Right cardiac atrium (tissue), 5 donors: Measurements from ENCODE around the gene NAV1. TPM values are rescaled to one million over a fixed set of nuclear protein-coding genes. Genes with fewer than 3 reads are reported as not detected.
A peak's percentile ranks its signal among the peaks of the same experiment; 100 is the strongest.
"Not testable (repeated sequence)": the region's sequence is repeated elsewhere in the genome, so short reads cannot be mapped to it uniquely, and the experiment has no call there.

Experiments used
- ATAC-seq, 2 donors: fragments of 200-7000 bp; cut with Tn5 transposase; one replicate each; pipeline versions ENCODE4 v1.8.0 to v1.9.1; 2020; ENCODE audit warnings: moderate library complexity in 2 of 2, mild to moderate bottlenecking in 1 of 2
- DNase-seq, 3 donors: peaks; one replicate each; pipeline ENCODE4 v3.0.0-alpha.2; 2020
- H3K27ac ChIP-seq: one replicate; pipeline ENCODE4 v1.5.1; 2013; ENCODE audit warnings: mild to moderate bottlenecking, low read length, control low read depth, moderate library complexity
- H3K27me3 ChIP-seq: one replicate; pipeline ENCODE4 v1.6.1; 2013; ENCODE audit not compliant: control insufficient read depth, insufficient read depth
- H3K4me1 ChIP-seq: one replicate; pipeline ENCODE4 v1.6.1; 2013; ENCODE audit warnings: low read length; ENCODE audit not compliant: control insufficient read depth, insufficient read depth
- H3K4me3 ChIP-seq: one replicate; pipeline ENCODE4 v1.5.1; 2013; ENCODE audit warnings: low read length, control low read depth
- H3K9me3 ChIP-seq: one replicate; pipeline ENCODE4 v1.6.1; 2013; ENCODE audit warnings: low read length; ENCODE audit not compliant: control insufficient read depth
- WGBS: extraction: QIAGEN DNeasy Blood & Tissue Kit; methylation state at CpG from one replicate; pipeline ENCODE4 v1.1.7; 2013; 5-methylcytosine and 5-hydroxymethylcytosine counted together
- intact Hi-C, 4 donors: fragments of 100-400 bp; cut with DNase I; formaldehyde crosslinking; loops; one replicate each; pipeline versions ENCODE4 v1.11.0 to v1.14.0; 2022 to 2023
- polyA plus RNA-seq: library from polyadenylated mRNA; stranded (reverse); fragments of 200-250 nt; gene quantifications from one replicate; pipeline ENCODE4 v1.2.3, GENCODE V29; 2013
- total RNA-seq, 4 donors: library from RNA; stranded (reverse); fragmentation: NEBNext Ultra II Directional; extraction: Animal tissue kit (Norgen Biotek cat#: 25700); gene quantifications; one replicate each; pipeline ENCODE4 v1.2.1, GENCODE V29; 2021
- donor health status: healthy with polysubstance abuse.
- donor health status: DM: no; HTN: yes; CAD: no.
- donor health status: DM: no; HTN: no; CAD: no.
- donor health status: DM: no; HTN: yes; CAD: no; lungs with severe emphysema.
- donor health status: DM: yes; HTN: yes; CAD: no.

NAV1 gene
- total and polyA plus RNA-seq, 5 donors: 8.0 to 29.1 (median 16.7) TPM

DNA sequence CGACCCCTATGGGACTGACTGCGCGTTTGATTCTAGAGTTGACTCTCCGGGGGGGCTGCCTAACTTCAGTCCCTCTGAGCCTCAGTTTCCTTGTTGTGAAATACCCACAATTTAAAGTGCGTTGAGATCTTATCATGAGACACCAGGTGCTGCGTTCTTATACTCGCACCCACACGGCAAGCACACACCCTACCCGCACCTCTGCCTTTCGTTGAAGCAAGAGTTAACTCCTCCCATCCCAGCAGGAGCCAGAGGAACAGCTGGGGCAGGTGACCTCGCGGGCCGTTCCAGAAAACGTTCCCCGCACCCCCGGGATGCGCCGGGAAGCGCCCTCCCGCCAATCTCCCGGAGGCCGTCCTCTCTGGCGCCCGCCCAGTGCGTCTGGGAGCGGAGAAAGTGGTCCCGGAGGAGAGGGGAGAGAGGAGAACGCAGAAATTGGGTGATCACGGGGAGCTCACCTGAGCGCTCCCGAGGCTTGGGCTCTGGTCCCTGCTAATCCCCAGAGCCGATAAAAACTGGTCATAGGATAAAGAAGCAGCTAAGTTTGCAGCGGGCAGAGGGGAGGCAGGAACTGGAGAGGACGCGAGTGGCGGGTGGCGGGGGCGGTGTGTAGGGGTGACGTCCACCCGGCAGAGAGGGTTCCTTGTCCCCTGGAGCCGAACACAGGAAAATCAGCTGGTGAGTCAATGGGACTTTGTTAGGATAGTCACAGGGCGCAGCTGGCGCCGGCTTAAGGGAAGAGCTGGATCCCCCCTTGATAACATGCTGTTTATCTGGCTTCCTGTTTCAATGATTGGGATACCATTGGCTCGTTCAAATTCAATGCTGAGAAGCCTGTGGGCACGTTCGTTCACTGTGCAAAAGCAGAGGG is 869 bp downstream of the NAV1 start:
- ATAC-seq (peak; percentile 47 to 66), DNase-seq (peak; percentile 71 to 84 (median 81))
- peak overlapping the region; percentile 79 for H3K4me3 ChIP-seq
- WGBS: 2% methylated on average over 47 of the region's 47 CpGs
- peaks cover 11% of the 10 kb centered on the region for H3K4me1 ChIP-seq
- H3K27ac ChIP-seq: peak overlapping the region; percentile 87
- no peaks in the 10 kb centered on the region for H3K27me3 ChIP-seq
- no peaks in the 10 kb centered on the region for H3K9me3 ChIP-seq
- intact Hi-C loops: loop anchor here in 1 of 4 donors (10.0 kb wide), 1 partner anchor 265 kb away; no protein-coding TSS in a partner anchor

- DNase-seq (no peak), ATAC-seq (no peak)
- H3K27ac ChIP-seq: no peak overlapping the region
- H3K4me1 ChIP-seq: peaks cover 11% of the 10 kb centered on the region
- H3K27me3 ChIP-seq: no peaks in the 10 kb centered on the region
- intact Hi-C loops: no loop called here
- H3K9me3 ChIP-seq: no peaks in the 10 kb centered on the region
- 85% methylated on average over 12 of the region's 12 CpGs for WGBS
- peak overlapping the region; percentile 79 for H3K4me3 ChIP-seq
Observed at GRCh38 chr1:201540846-201541735, 2.2 kb downstream of the NAV1 start.

DNA sequence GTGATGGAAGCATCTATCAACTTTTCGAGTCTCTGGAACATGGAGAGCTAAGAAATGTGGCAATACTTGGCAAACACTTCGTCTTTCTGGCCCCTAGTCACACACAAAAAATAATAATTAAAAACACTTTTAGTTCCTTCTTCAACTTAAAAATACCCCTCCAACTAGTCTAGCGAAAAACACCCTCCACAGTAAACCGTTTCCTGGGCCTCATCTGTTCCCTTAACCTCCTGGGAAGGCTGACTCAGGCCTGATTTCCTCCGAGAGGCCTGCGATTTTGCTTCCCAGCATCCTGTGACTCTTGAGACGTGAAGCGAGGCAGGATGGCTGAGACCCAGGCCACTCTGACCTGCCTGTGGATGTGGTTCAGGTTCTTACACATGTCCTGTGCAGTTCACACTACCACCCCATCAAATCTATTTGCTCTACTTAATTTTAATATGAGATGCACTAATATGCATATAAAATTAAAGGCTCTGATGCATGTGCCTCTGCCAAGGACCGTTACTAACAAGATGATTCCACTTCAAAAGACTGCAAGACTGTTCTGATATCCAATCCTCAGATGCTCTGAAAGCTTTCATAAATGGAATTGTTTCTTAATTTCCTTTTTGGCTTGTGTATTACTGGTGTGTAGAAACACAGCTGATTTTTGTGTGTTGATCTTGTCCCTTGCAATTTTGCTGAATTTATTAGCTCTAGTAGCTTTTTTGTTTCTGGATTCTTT is 3.5 kb downstream of the NAV1 start:
- peak overlapping the region; percentile 79 for H3K27ac ChIP-seq
- no peaks in the 10 kb centered on the region for H3K27me3 ChIP-seq
- intact Hi-C loops: no loop called here
- 38% methylated on average over 9 of the region's 9 CpGs for WGBS
- ATAC-seq (no peak), DNase-seq (no peak)
- no peaks in the 10 kb centered on the region for H3K9me3 ChIP-seq
- no peak overlapping the region for H3K4me3 ChIP-seq
- peaks cover 11% of the 10 kb centered on the region for H3K4me1 ChIP-seq

DNA sequence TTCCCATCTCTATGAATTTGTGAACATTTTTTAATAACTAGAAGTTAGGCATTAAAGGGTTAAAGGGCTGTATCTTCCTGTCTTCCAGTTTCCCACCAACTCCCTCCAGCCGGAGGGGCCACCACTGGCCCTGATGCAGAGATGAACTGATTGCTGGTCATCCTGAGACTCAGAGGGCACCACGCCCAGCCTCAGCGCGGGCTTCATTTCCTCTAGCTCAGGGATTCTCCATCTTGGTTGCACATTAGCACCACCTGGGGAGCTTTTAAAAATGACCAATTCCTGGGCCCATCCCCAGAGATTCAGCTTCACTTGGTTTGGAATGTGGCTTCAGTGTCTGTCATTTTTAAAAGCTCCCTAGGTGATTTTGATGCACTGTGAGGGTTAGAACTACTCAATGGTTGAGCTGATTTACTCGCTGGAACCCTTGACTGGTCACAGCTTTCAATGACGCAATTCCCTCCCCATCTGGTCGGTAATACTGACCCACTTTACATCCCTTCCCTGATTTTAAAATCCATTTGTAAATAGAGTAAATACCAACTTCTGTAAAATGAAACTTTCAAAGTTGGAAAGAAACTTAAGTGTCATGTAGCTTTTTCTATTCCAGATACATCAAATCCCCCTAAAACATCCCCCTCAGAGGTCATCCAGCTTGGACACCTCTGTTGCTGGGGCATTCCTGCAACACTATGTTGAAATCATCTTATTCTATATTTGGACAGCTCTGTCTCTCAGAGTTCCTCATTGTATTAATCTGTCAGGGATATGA is 5.1 kb downstream of the NAV1 start:
- DNase-seq (no peak), ATAC-seq (no peak)
- 73% methylated on average over 7 of the region's 7 CpGs for WGBS
- Histone ChIP-seq H3K9me3 (no peaks in the 10 kb centered on the region), H3K27ac (no peak overlapping the region), H3K4me1 (peaks cover 5% of the 10 kb centered on the region), H3K27me3 (no peaks in the 10 kb centered on the region), H3K4me3 (no peak overlapping the region)
- intact Hi-C loops: no loop called here

- H3K4me1 ChIP-seq: peaks cover 5% of the 10 kb centered on the region
- H3K27ac ChIP-seq: no peak overlapping the region
- DNase-seq (no peak), ATAC-seq (no peak)
- 96% methylated on average over 3 of the region's 3 CpGs for WGBS
- H3K4me3 ChIP-seq: no peak overlapping the region
- H3K27me3 ChIP-seq: no peaks in the 10 kb centered on the region
- intact Hi-C loops: no loop called here
- H3K9me3 ChIP-seq: no peaks in the 10 kb centered on the region
Observed at GRCh38 chr1:201544710-201545109, 5.8 kb downstream of the NAV1 start.

DNA sequence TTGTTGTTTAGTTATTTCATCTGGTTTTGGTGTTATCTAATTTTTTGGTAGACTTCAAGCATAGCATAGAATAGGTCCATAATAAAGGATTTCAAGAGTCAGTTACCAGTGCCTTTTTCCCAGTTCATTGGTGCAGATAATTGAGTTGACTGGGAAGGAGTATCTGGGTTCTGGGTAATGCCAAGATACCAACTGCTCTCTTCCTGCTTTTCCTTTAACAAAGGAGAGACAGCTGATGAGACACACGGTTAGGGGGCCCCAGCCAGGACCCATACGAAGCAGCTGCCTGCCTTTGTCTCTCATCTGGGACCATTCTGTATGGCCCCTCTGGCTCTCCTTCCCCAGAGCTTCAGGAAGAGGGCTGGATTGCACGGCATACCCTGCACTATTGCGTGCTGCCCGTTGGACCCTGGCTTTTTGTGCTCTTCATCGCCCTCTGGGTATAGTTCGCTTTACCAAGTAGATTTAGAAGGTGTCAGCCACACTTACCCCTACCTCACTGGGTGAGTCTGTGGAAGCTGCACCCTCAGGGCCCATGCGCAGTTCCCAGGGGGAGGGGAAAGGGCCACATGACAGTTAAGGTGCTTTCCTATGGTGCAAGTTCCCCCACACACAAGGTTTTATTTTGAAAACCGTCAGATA is 7.0 kb downstream of the NAV1 start:
- no peaks in the 10 kb centered on the region for H3K9me3 ChIP-seq
- H3K4me1 ChIP-seq: peaks cover 5% of the 10 kb centered on the region
- no peak overlapping the region for H3K27ac ChIP-seq
- DNase-seq: no peak
- no peaks in the 10 kb centered on the region for H3K27me3 ChIP-seq
- H3K4me3 ChIP-seq: no peak overlapping the region
- intact Hi-C loops: no loop called here
- 61% methylated on average over 9 of the region's 9 CpGs for WGBS
- no peak for ATAC-seq

- H3K27ac ChIP-seq, ATAC-seq, intact Hi-C loops, H3K4me3 ChIP-seq, H3K27me3 ChIP-seq, H3K9me3 ChIP-seq, DNase-seq: not testable (repeated sequence)
- H3K4me1 ChIP-seq: peaks cover 11% of the 10 kb centered on the region
- 95% methylated on average over 5 of the region's 5 CpGs for WGBS
Observed at GRCh38 chr1:201549522-201549921, 10.6 kb downstream of the NAV1 start.

DNA sequence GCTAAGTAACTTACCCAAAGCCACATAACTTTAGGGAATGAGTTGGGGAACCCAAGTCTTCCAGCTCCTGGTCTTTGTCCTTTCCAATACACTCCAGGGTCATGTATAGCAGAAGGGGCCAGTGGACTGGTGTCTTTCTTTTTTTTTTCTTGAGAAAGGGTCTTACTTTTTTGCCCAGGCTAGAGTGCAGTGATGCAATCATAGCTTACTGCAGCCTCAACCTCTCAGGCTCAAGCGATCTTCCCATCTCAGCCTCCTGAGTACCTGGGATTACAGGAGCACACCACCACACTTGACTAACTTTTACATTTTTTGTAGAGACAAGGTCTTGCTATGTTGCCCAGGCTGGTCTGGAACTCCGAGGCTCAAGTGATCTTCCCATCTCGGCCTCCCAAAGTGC is 12.2 kb downstream of the NAV1 start:
- Histone ChIP-seq H3K27ac (no peak overlapping the region), H3K27me3 (no peaks in the 10 kb centered on the region), H3K4me1 (peaks cover 11% of the 10 kb centered on the region), H3K9me3 (no peaks in the 10 kb centered on the region), H3K4me3 (no peak overlapping the region)
- DNase-seq (no peak), ATAC-seq (no peak)
- intact Hi-C loops: no loop called here
- 95% methylated on average over 3 of the region's 3 CpGs for WGBS

DNA sequence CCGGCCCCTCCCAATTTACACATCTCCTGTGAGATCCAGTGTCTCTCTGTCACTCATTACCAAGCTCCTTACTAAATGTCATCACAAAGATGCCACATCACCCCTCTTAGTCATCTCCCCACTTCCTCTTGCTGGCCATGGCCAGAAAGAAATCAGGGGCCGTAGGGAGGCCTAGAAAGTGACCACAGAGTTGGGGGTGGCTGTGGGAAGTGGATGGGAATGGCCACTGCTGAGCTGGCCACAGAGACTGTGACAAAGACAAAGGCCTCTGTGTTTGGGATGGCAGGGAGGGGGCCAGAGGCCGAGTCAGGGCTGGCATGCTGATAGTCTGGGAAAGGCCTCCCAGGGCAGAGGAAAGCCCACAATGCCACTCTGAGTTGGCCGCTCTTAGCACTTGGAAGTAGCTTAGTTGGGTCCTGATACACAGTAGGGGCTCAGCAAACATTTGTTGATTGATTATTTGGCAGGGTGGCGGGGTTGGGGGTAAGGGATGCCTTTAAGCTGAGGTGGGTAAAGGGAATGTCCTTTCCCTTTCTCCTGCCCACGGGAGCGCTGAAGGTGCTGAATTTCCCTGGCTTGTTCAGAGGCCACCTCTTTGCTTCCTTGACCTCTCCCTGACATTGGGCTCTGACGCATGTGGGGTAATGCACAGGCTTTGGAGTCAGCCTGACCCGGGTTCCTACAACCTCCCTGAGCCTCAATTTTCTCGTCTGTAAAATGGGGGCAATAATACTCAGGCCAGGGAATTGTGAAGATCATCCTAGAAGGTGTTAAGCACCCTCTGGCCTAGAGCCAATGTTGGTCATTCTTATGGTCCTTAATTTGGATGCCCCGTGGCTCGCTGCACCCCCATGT is 13.2 kb downstream of the NAV1 start:
- WGBS: 83% methylated on average over 12 of the region's 12 CpGs
- DNase-seq (no peak), ATAC-seq (peak; percentile 35 to 40)
- H3K9me3 ChIP-seq: no peaks in the 10 kb centered on the region
- H3K27ac ChIP-seq: no peak overlapping the region
- intact Hi-C loops: no loop called here
- peaks cover 13% of the 10 kb centered on the region for H3K4me1 ChIP-seq
- H3K4me3 ChIP-seq: no peak overlapping the region
- no peaks in the 10 kb centered on the region for H3K27me3 ChIP-seq
